A673 (cell line): ENCODE results near the gene FARP1. TPM values are rescaled to one million over a fixed set of nuclear protein-coding genes. Genes with fewer than 3 reads are reported as not detected.

ENCODE experiments used
- BruUV-seq: library from RNA; stranded (reverse); fragments of 400-500 nt; replicated peaks from 2 replicates; lab custom pipeline; 2021; lab: Mats Ljungman, UMichigan
- CTCF ChIA-PET: fragments of 300-600 bp; sonication (Branson Sonifier 250); formaldehyde crosslinking; loops from one replicate; lab custom pipeline; 2022; ENCODE audit warnings: antibody characterized with exemption; lab: Charles Lee
- POLR2A ChIA-PET: fragments of 300-600 bp; sonication (Branson Sonifier 250); formaldehyde crosslinking; loops from one replicate; lab custom pipeline; 2022; ENCODE audit warnings: antibody characterized with exemption; ENCODE audit not compliant: low non-redundant PET; lab: Charles Lee
- DNase-seq: peaks from one replicate; pipeline ENCODE4 v3.0.0-alpha.2; 2015; ENCODE audit warnings: low spot score
- H3K27ac ChIP-seq: fragments of 200-600 bp; sonication (generic); 2 replicates; pipeline ENCODE4 v1.5.1; 2016; ENCODE audit warnings: mixed run types, low read depth, mild to moderate bottlenecking, mixed read lengths, antibody characterized with exemption, low read length; ENCODE audit not compliant: poor library complexity, severe bottlenecking
- H3K27me3 ChIP-seq: fragments of 200-600 bp; sonication (generic); replicated peaks from 2 replicates; pipeline ENCODE4 v1.6.1; 2017; ENCODE audit warnings: mixed run types, low read depth, mild to moderate bottlenecking, mixed read lengths, antibody characterized with exemption, low read length; ENCODE audit not compliant: insufficient read depth, poor library complexity
- H3K36me3 ChIP-seq: fragments of 200-600 bp; sonication (generic); 2 replicates; pipeline ENCODE4 v1.6.1; 2016; ENCODE audit warnings: mixed run types, mild to moderate bottlenecking, mixed read lengths, antibody characterized with exemption, low read length; ENCODE audit not compliant: insufficient read depth, poor library complexity, severe bottlenecking
- H3K4me1 ChIP-seq: fragments of 200-600 bp; sonication (generic); 2 replicates; pipeline ENCODE4 v1.6.1; 2017; ENCODE audit warnings: mixed run types, mild to moderate bottlenecking, mixed read lengths, antibody characterized with exemption, low read length; ENCODE audit not compliant: insufficient read depth, poor library complexity, severe bottlenecking
- H3K4me3 ChIP-seq: fragments of 200-600 bp; sonication (generic); 2 replicates; pipeline ENCODE4 v1.5.1; 2016; ENCODE audit warnings: low read depth, mixed run types, mild to moderate bottlenecking, mixed read lengths, low read length; ENCODE audit not compliant: poor library complexity, severe bottlenecking
- H3K9me3 ChIP-seq: fragments of 200-600 bp; sonication (generic); 2 replicates; pipeline ENCODE4 v1.6.1; 2016; ENCODE audit warnings: mixed run types, low read depth, mild to moderate bottlenecking, mixed read lengths, antibody characterized with exemption, low read length; ENCODE audit not compliant: poor library complexity, severe bottlenecking
- EZH2 ChIP-seq: fragments of 200-600 bp; sonication (generic); IDR thresholded peaks from 2 replicates; pipeline ENCODE4 v1.6.1; 2017; ENCODE audit warnings: borderline replicate concordance, low read depth, mild to moderate bottlenecking, mixed read lengths, antibody characterized with exemption, low read length; ENCODE audit not compliant: poor library complexity, severe bottlenecking
- intact Hi-C: fragments of 100-400 bp; cut with micrococcal nuclease; formaldehyde crosslinking; loops from one replicate; pipeline ENCODE4 v1.10.0; 2022; ENCODE audit not compliant: unreplicated experiment
- total RNA-seq: library from RNA; stranded (reverse); gene quantifications from 2 replicates; pipeline ENCODE4 v1.2.3, GENCODE V29; 2021
- TF ChIP-seq, protein P1 (sequence below): fragments of 300-800, 200-600 bp; sonication (generic); conservative IDR thresholded peaks from 2 replicates; pipeline ENCODE4 v1.5.1; 2017; ENCODE audit warnings: low read depth, mild to moderate bottlenecking, antibody characterized with exemption, low read length, moderate library complexity, mixed read lengths

FARP1 gene
- total RNA-seq, 1 experiment from 2014 or later, result 177 TPM

DNA sequence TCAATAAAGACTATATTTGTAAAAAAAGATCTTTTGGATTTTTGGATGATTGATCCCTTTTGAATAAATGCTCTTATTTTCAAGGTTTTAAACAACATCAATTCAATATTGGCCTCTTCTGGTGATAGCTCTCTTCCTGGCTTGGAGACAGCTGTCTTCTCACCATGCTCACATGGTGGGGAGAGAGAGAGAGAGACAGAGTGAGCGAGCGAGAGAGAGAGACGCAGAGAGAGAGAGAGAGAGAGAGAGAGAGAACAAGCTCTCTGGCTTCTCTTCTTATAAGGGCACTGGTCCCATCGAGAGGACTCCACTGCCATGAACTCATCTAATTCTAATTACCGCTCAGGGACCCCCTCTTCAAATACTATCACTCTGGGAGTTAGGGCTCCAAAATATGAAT is 32.1 kb upstream of the FARP1 start:
- no peaks in the 10 kb centered on the region for H3K27me3 ChIP-seq
- intact Hi-C loops, result no loop called here
- TF ChIP-seq, protein P1, sequence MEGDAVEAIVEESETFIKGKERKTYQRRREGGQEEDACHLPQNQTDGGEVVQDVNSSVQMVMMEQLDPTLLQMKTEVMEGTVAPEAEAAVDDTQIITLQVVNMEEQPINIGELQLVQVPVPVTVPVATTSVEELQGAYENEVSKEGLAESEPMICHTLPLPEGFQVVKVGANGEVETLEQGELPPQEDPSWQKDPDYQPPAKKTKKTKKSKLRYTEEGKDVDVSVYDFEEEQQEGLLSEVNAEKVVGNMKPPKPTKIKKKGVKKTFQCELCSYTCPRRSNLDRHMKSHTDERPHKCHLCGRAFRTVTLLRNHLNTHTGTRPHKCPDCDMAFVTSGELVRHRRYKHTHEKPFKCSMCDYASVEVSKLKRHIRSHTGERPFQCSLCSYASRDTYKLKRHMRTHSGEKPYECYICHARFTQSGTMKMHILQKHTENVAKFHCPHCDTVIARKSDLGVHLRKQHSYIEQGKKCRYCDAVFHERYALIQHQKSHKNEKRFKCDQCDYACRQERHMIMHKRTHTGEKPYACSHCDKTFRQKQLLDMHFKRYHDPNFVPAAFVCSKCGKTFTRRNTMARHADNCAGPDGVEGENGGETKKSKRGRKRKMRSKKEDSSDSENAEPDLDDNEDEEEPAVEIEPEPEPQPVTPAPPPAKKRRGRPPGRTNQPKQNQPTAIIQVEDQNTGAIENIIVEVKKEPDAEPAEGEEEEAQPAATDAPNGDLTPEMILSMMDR, result no peak
- no peak for TF ChIP-seq EZH2
- peaks cover 5% of the 10 kb centered on the region for H3K4me1 ChIP-seq
- H3K36me3 ChIP-seq, result no peaks in the 10 kb centered on the region
- no peaks in the 10 kb centered on the region for H3K9me3 ChIP-seq
- no TSS peak for BruUV-seq
- H3K4me3 ChIP-seq, result no peak overlapping the region
- DNase-seq, result no peak
- CTCF ChIA-PET, result no interaction called here
- POLR2A ChIA-PET, result interaction anchor here (0.7 kb wide), 1 partner anchor 112 kb away, joined by 3 read pairs; no protein-coding TSS in a partner anchor
- H3K27ac ChIP-seq, result no peak overlapping the region

DNA sequence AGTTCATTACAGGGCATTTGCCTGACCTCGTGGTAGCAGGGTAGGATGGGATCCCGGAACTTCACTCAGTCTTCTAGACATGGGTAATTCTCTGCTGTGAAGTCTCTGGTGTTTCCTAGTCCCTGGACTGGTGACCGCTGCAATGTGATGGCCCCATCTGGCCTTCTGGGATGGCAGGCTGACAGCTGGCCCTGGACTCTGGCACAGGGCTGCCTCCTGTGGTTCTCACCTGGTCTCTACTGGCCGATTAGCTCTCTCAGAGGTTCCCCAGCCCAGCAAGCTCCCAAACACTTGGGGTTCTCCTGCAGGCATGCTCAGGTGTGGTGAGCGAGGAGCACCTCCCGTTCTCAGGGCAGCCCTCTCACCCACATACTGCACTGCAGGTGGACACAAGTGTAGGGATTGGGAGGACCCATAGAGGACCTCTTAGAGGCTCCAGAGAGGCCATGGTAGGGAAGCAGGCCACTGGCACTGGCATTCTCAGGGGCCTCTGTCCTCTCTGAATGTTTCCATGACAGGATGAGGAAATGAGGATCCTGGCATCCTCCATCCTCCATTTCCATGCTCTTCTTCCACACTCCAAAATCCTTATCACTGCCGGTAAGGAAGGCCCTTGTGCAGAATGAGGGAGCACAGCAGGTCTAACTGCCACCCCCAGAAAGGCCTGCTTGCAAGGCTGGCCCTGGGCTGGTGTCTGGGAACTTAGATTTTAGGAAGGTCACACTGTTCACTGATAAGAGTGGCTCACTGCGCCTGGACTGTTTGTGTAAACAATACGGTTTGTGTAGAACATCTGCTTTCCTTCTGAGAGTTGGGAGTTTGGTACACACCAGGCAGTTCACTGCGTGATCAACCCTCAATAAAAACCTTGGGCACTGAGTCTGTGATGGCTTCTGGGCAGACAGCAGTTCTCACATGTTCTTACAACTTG is 31.5 kb upstream of the FARP1 start:
- peaks cover 5% of the 10 kb centered on the region for H3K4me1 ChIP-seq
- no peak for DNase-seq
- ChIA-PET CTCF (no interaction called here), POLR2A (no interaction called here)
- no peaks in the 10 kb centered on the region for H3K36me3 ChIP-seq
- H3K4me3 ChIP-seq, result no peak overlapping the region
- H3K27me3 ChIP-seq, result no peaks in the 10 kb centered on the region
- intact Hi-C loops, result no loop called here
- H3K9me3 ChIP-seq, result no peaks in the 10 kb centered on the region
- no TSS peak for BruUV-seq
- TF ChIP-seq EZH2, result no peak
- TF ChIP-seq, protein P1, result no peak
- H3K27ac ChIP-seq, result no peak overlapping the region

- H3K9me3 ChIP-seq, result no peaks in the 10 kb centered on the region
- no peaks in the 10 kb centered on the region for H3K36me3 ChIP-seq
- ChIA-PET POLR2A (no interaction called here), CTCF (no interaction called here)
- DNase-seq, result no peak
- no TSS peak for BruUV-seq
- no peak for TF ChIP-seq EZH2
- TF ChIP-seq, protein P1, result no peak
- no peak overlapping the region for H3K27ac ChIP-seq
- H3K4me3 ChIP-seq, result no peak overlapping the region
- intact Hi-C loops, result no loop called here
- H3K27me3 ChIP-seq, result no peaks in the 10 kb centered on the region
- H3K4me1 ChIP-seq, result peaks cover 5% of the 10 kb centered on the region
These were observed 30.4 kb upstream of the FARP1 start for GRCh38 chr13:98112456-98112855.
